SH-SY5Y (cell line): ENCODE measurements around the gene EGFLAM.

Experiments used
- GATA2 ChIP-seq: IDR thresholded peaks from 2 replicates; pipeline ENCODE4 v1.6.1; 2011; ENCODE audit warnings: mild to moderate bottlenecking, low read depth, low read length
- GATA3 ChIP-seq: IDR thresholded peaks from 2 replicates; pipeline ENCODE4 v1.6.1; 2011; ENCODE audit warnings: low read depth, mild to moderate bottlenecking, low read length, moderate library complexity

GRCh38 chr5:38241655-38242054 lies 16.7 kb upstream of the EGFLAM start:
- TF ChIP-seq GATA3 (no peak), GATA2 (no peak)
